Left renal cortex interstitium (tissue), 4 donors: ENCODE results near the gene TIMM21. TPM values are rescaled to one million over a fixed set of nuclear protein-coding genes. Genes with fewer than 3 reads are reported as not detected.

Experiments
- DNase-seq, 4 donors: peaks; one replicate each; pipeline ENCODE4 v3.0.0-alpha.2; 2013; ENCODE audit warnings: low read depth in 4 of 4, low spot score in 2 of 4, missing footprints in 1 of 4
- polyA plus RNA-seq, 4 donors: library from polyadenylated mRNA; unstranded; fragments of 120-200 nt; gene quantifications; one replicate each; pipeline ENCODE4 v1.2.1, GENCODE V29; 2013; ENCODE audit not compliant: insufficient read length in 4 of 4

TIMM21 gene
- polyA plus RNA-seq, 4 donors, result 62.4 to 71.7 (median 67.6) TPM

- no peak for DNase-seq
Observed at GRCh38 chr18:74186661-74187060, 38.3 kb downstream of the TIMM21 start.

GRCh38 chr18:74190086-74190485 lies 41.8 kb downstream of the TIMM21 start:
- DNase-seq, result no peak

GRCh38 chr18:74191577-74191976 lies 43.3 kb downstream of the TIMM21 start:
- no peak for DNase-seq

GRCh38 chr18:74194691-74195090 lies 46.4 kb downstream of the TIMM21 start:
- no peak for DNase-seq

GRCh38 chr18:74196220-74197119 lies 48.1 kb downstream of the TIMM21 start:
- peak; percentile 48 to 68 (median 66) for DNase-seq

GRCh38 chr18:74197705-74198341 lies 49.5 kb downstream of the TIMM21 start:
- no peak for DNase-seq

GRCh38 chr18:74198453-74198852 lies 50.1 kb downstream of the TIMM21 start:
- DNase-seq, result no peak

GRCh38 chr18:74200780-74201179 lies 52.5 kb downstream of the TIMM21 start:
- DNase-seq, result no peak

- DNase-seq, result no peak
Observed at GRCh38 chr18:74203811-74204210, 55.5 kb downstream of the TIMM21 start.

GRCh38 chr18:74204526-74205152 lies 56.3 kb downstream of the TIMM21 start:
- DNase-seq, result no peak

Other genes with a start within 250 kb of the TIMM21 start
- gene FBXO15, start 689 bp upstream of the TIMM21 start, polyA plus RNA-seq, result 1 to 10 TPM; 3.6 to 6.7 (median 5.7) TPM
- 100 to 1,000 TPM; 284 to 331 (median 296) TPM for gene CYB5A, start 143.4 kb downstream of the TIMM21 start, polyA plus RNA-seq
- under 1 TPM; 0.11 to 0.44 (median 0.31) TPM for gene C18orf63, start 167.3 kb downstream of the TIMM21 start, polyA plus RNA-seq